NCI-H1417 (cell line): ENCODE measurements around the gene GLRX.

ENCODE experiments used
- DNase-seq, 3 experiments: peaks; one replicate each; lab custom pipeline; 2025; lab: John Stamatoyannopoulos, UW

GLRX gene

DNA sequence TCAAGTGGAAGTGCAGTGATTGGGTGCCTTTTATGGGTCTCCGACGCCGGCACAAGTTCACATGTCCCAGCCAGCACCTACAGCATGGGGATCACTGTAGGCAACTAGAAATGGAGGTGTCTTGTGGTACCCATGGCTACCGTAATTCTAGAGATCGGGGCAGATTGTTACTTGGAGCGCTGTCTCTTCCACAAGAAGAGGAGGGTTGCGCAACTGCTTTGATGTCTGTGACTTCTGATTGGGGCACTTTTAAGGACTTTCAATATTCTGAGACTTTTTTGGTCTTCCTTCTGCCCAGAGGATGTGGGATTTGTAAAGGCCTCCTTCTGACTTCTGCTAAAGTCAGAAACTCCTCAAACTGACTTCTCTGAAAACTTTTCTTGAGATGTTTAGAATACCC, 41.9 kb downstream of the GLRX start:
- DNase-seq: no peak

DNA sequence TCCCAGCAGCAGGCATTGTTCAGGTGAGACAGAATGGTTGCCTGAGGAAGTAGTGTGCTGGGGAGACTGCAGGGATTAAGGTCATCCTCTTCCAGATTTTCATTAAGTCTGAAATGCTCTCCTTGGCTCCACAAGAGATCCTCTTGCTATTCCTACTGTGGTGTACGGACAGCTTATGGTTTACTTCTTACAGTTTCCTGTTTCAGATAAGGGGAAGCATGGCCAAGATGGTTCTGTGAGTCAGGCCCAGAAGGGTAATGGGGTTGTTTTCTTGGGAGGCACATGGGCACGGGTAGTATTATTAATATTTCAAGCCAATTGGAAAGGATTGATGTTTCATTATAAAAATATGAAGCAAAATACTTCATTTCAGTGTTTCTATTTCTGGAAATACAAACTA, 42.9 kb downstream of the GLRX start:
- no peak for DNase-seq

DNA sequence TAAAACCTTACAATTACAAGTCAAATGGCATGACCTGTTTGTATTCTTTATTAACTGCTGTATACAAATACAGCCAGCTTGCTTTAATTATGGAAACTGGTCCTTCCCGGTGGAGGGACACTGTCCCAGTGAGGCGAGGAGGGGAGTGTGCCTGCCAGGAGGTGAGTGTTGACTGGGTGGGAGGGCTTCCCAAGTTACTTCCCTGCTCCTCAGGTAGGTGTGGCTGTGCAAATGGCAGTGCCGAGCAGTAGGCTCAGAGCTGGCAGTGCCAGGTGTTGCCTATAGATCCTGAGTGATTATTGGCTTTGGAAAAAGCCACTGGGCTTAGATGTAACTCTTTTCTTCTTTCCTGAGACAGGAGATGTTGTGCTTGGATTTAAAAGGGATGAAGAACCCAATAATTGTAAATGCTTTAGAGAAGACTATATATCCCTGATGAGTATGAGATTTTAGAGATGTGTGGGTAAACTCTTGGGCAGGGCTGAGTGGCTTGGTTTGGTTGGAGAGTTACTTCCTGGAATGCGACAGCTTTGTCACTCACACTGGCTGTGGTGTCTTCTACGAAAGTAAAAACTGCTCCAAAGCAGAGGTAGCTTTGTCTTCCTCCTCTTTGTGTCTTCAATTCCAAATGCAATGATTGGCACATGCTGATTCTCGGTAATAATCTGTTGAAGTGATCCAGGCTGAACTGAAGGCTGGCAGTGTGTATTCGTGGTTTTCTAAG, 43.7 kb downstream of the GLRX start:
- DNase-seq: no peak

DNA sequence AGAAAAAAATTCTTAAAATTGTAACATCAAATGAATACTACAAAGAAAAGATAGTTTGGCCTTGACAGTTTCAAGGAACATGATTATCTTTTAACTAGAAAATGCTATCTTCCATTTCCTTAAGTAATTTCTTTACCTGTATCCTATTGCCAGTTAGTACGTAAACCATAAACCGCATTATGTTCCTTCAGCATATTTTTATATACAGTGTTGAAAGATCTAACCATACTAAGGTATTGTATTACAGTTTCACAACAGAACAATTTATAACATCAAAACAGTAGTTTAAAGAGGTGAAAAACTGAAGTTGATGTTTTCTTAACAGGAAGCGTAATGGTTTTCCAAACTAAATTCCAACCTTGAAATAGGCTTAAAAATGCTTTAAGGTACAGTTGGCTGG, 45.1 kb downstream of the GLRX start:
- DNase-seq: no peak

DNA sequence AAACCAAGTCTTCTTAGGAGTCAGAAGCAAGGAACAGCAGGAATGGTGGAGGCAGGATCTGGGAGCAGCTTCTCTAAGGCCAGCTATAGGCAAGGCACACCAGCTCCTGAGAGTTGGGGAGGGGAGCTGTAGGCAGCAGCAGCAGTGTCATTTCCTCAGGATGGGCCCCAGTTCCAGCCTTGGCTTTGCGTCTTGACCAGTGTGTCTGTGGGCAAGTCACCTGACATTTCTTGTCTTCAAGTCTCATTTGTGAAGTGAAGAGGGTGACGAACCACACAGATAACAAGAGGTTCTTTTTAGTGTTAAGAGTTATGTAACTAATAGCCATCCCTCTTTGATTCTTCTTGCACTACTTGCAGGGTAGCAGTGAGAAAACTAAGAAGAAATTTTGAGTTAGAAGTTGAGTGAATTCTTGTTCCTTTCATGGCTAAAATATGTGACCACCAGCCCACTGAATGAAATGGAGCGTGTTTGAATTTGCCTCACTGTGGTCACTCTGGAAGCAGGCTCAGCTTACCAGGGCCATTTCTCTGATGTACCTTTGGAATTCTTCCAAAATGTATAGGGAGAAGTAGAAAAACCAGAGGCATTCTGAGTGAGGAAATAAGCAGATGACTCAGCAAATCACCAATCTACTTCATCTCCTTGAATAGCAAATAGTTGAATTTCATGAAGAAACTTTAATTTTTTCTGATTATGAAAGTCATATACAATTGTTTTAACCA, 49.0 kb downstream of the GLRX start:
- DNase-seq: no peak

DNA sequence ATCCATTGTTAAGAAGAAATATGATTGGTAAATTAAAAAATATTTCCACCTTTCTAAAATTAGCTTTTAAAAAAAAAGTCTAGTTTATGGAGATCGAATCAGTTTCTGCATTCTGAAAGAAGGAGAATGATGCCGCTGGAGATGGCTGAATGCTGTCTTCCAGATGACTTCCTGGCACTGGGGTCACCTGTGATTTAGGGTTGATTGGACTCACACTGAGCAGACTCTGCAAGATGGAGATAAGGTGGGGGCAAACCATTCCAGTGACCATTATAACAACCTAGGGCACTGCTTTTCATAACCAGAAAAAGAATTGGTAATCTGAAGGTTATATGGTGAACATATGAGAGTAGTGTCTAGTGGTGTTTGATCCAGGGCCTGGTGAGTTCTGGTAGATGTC, 50.6 kb downstream of the GLRX start:
- no peak for DNase-seq

DNA sequence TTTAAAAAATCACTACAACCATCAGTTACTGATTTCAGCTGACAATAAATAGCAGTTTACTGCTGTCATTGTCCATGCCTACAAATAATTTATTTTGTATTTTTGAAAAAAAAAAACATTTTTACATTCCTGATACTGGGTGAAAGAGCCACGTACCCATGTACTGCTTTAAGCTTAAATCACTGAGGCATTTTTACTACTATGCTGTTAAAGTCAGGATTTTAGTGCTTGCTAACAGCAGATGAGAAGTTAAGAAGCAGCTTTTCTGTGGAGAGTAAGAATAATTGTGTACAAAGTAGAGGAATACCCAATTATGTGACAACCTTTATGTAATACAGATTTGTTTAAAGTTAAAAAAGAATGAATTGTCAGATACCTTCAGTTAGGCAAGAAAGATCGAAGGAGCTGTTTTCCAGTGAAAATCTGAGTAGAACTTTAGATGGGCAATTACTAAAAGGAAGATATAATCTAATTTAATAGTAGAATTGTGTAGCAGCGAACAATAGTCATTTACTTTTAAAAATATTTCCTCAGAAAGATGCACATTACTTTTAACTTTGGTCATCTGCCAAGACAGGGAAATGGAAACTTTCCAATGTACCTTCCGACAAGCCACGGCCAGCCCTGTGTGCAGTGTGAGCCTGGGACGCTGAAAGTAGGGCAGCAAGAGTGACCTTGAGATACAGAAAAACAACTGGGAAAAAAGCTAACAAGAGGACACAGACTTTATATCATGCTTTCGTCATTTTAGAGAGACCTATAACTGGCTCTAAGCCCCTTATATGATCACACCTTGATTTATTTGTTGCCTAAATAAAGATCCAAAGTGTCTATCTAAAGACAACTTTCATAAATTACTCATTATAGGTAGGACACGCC, 51.5 kb downstream of the GLRX start:
- DNase-seq: no peak

DNA sequence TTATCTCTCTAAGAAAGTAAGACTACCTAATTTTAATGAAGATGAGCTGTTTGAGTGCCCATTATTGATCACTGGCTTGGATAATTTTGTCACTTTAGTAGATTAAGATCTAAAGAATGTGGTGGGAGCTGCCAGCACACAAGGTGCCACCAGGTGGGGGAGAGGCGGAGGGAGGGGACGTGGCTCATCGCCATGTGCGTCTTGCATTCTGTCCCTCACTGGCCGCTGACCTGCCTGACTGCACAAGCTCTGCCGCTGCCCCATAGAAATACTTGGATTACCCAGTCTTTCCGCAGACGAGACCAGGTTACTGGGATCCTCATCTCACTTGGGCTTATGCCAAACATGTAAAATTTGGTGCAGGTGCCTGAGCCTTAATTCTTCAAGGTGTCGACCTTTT, 53.8 kb downstream of the GLRX start:
- DNase-seq: no peak

DNA sequence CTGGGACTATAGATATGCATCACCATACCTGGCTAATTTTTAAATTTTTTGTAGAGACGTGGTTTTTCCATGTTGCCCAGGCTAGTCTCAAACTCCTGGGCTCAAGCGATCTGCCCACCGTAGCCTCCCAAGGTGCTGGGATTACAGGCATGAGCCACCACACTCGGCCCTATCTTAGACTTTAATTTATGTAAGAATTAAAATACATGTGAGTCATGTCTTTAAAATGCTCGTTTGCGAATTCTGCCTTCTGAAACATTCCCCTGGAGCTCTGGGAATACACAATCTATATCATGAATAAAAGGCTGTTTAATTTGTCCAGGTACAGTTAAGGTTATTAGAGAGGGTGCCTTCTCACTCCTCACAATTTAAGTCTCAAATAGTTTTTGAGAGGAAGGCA, 58.6 kb downstream of the GLRX start:
- DNase-seq: no peak
